NCI-H510A treated with DMSO at 0.1 percent for 48 hours (cell line): ENCODE results near the gene LSS.
"Not testable (repeated sequence)": the region's sequence is repeated elsewhere in the genome, so short reads cannot be mapped to it uniquely, and the experiment has no call there.

Experiments
- DNase-seq: peaks from one replicate; lab custom pipeline; 2025; lab: John Stamatoyannopoulos, UW

The LSS gene

DNA sequence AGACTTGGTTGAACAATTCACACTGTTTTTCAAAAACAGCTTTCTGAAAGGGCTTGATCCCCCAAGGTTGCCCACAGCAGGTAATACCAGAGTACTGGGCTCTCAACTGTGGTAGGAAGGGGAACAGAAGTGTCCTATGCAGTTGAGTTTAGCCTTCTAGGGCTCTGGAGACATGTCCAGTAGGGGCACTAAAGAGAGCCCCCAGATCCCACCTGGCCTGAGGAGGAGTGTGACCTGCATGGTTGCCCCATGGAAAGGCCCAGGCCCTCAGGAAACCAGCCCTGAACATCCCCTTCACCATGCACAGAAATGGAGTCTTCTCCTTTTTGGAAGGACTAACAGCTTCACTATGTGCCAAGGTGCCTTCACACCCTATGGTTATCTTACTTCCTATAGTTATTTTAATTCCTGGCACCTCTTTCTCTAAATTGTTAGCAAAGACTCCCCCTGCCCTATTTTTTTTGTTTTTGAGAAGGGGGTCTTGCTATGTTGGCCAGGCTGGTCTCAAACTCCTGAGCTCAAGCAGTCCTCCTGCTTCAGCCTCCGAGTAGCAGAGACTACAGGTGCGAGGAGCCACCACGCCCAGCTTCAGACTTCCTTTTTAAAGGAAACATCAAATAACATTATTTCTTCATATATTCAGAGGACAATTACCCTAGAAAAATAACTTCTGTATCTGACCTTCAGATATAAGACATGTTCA lies 16.8 kb upstream of the LSS start:
- no peak for DNase-seq

DNA sequence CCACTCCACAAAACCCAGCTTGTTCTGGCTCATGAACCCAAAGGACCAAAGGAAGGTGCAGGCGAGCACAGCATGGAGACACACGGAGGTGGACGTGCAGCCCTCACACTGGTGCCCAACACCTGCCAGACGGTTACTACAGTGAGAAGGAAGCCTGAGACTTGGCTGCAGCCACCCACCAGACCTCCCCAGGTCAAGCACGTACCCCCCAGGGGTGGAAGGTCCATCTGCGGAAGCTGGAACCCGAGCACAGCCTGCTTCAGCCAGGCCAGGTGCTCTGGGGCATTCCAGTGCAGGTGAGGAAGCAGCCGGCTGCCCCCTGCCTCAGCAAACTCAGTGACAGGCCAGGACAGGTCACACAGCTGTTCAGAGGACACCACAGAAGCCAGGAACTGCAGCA lies 16.0 kb upstream of the LSS start:
- no peak for DNase-seq

DNA sequence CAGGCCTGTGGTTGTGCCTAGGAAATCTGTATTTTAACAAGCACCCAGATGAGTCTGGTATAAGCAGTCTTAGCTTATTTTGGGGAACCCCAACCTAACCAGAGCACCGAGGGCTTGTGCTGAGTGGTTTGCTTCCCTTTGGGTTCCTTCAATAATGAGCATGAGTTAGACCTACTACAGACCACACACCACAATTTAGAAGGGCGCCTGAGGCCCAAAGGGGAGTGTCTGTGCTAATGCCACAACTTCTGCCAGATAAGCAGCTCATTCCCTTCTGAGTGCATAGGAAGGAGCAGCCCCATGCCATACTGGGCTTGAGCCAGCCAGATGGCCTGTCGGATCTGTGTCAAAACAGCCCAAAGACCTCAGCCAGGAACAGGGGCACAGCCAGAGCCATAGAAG lies 15.4 kb upstream of the LSS start:
- no peak for DNase-seq

DNA sequence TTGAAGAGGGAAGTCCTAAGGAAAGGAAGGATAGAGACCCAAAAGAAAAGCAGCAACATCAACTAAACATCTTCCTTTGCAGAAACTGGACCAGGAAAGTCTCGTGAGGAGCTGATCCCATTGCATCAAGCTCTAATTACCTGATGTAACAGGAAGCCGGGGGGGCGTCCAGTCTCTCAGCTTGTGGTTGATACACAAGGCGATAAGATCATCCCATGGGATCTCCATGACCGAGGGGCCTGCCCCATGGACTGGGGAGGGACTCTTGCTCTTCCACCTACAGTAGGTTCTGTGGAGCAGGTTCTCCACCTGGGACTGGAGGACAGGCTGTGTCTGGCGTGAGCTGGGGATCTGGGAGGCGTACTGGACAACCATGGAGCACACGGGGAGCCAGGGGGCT lies 14.8 kb upstream of the LSS start:
- no peak for DNase-seq

DNA sequence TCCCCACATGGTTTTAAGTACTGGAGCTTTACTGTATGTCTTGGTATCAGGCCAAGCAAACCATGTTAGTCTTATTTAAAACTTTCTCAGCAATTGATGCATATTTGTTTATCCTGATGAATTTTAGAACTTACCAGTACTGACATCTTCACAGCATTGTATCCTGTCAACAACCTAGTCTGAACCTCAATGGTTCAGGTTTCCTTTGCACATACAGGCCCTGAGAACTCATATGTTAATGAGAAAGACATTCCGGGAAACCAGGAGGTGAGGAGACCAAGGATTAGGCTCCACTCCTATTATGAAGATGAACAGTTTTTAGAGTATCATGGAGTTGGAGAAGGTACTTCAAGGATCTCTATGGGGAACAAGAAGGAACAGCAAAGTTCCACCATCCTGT lies 13.0 kb upstream of the LSS start:
- DNase-seq = not testable (repeated sequence)

DNA sequence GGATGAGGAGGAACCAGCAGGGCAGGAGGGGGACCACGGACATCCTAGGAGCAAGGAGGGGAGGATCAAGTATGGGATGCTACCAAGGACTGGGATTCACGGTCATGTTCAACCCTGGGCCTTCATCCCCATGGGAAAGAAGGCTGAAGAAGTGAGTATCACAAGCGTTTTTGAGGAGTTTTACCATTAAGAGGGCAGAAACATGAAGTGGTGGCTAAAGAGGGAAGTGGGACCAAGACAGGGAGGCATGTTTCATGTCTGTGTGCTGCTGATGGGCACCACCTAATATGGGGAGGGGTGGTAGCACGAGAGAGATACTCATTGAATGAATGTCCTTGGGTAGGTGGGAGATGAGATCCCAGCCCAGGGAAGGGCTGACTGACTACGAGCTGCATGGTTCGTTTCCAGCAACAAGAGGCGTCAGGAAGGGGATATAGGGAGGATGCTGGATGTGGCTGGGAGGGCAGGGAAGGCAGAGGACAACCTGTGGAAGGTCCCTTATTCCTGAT lies 11.3 kb upstream of the LSS start:
- DNase-seq = no peak

DNA sequence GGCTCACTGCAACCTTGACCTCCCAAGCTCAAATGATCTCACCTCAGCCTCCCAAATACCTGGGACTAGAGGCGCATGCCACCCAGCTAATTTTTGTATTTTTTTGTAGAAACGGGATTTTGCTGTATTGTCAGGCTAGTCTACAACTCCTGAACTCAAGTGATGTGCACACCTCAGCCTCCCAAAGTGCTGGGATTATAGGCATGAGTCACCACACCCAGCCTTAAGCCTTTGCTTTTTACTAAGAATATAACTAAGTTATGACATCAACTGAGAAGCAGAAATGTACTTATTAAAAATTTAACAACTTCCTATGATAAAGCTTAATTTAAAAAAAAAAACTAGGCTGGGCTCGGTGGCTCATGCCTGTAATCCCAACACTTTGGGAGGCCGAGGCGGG lies 8.9 kb upstream of the LSS start:
- no peak for DNase-seq

DNA sequence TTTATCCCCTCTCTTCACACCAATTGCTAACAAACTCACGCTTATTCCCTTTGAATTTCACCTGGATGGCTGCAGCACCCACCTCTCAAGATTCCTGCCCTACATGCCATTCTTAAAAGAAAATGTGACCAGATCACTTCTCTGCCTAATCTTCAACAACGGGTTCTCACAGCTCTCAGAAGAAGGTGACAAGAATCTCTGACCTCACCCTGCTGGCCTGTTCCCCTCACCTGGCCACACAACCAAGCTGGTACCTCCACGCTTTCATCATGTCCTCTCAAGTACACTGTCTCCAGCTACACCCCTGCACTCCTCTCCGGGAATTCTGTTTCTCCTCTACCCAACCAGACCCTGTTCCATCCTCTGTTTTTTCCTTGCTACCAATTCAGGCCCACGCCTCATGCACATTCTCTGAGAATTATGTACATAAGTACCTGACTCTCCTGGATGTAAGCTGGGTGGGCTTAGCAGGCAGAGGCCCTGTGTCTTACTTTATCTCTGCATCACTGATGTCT lies 5.9 kb upstream of the LSS start:
- DNase-seq = no peak

DNA sequence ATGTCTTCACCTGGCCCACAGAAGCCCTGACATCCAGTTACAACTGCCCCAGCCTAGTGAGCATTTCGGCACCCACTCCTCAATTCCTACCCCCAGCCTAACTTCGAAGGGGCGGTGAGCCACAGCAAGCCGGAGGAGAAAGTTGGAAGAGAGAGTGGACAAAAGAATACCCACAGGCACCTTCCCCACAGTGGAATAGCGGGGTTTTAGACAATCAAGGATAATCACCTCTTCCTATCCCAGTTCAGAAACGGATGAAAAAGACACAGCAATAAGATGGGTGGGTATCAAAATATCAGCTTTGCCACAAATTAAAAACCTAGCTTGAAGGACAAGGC lies 1.3 kb upstream of the LSS start:
- DNase-seq = no peak

DNA sequence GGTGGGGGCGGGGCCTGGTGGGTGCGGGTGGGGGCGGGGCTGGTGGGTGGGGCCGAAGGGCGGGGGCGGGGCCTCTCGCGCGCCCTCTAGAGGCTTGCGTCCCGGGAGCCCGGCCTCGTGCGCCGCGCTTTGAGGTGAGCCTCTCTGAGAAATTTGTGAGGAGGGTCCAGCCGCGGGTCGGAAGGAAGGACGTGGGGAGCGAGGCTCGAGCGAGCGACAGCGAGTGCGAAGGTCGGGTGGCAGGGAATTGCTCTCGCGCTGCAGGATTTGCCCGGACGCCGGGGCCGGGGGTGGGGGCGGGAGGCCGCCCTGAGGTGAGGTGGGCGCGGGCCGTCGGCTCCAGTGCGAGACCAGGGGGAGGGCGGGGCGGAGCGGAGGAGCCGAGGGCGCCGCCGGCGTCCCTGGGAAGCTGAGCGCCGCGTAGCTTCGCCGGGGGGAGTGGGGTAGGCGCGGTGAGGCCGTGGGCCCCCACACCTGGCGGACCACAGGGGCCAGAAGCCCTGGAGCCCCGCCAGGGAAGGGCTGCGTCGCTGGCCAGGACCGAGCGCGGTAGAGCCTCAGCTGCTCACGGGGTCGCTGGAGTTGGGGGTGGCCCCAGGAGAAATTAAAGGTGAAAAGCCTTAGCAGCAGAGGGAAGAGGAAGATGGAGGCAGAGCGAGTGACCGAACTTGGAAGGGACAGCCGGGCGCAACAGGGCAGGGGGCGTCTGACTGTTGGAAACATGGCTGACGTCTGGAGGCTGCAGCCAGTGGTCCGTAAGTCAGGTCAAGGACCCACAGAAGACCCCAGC lies 754 bp upstream of the LSS start:
- DNase-seq = peak; percentile 49

DNA sequence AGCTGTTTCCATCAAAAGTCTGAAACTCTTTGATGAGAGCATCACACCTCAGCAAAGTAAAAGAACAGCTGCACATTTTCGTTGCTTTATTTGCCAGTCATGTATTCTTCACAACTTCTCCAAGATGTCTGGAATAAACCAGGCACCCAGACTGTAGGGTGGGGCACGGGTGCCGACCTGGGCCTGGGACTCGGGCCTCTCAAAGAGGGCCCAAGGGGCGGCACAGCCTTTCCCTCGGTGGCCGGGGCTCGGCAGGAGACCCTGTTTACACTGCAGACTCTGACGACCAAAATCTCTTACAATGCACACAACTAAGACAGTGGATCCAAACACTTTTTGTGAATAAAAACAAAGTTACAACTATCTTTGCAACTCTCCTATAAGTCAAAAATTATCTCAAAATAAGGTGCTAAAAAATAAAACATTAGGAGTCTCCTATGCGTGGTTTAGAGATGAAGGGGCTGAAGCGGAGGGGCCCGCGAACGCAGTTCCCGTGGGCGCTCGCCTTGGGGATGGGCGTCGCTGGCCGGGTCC lies 696 bp downstream of the LSS start:
- no peak for DNase-seq

DNA sequence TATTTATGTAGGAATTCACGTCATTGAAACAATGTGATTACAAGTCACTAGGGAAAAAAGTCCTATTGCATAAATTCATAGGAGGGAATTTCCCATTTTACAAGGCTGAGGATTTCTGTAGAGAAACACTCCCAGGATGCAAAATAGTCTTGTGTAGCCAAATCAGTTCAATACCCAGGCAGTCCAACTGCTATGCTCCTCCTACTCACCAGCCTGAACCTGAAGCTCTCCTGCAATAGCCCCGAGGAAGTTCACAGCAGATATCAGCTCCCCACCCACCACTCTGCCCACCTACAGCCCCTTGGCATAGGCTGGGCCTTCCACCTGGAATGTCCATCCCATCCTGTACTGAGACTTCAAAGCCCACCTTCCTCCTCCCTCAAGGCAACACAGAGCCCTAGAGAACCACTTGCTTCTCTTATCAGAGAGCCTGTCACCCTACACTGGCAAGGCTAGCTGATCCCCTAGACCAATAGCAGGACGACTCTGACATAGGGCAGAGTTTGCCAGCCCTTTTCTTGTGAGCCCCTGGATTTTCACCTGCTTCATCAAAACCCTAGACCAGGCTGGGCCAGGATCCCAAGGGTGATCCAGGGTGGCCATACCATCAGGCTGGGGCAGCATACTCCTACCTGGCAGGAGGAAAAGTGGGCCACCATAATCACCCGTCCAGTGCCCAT lies 1.5 kb downstream of the LSS start:
- no peak for DNase-seq

DNA sequence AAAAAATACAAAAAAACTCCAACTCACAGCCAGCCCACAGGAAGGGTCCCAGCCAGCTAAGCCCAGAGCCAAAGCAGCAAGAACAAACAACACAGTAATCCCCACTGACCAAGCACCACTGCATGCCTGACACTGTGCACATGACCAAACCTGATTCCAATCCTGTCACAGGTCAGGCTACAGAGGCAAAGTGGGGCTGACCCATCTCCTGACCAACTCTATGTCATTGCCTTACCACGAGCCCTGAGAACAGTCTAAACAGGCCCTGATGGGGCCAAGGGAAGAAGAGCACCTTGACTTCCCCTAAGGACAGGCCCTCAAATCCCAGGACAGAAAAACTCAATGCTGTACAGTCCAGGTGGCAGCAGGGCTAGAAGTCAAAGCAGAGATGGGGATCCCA lies 2.4 kb downstream of the LSS start:
- no peak for DNase-seq

DNA sequence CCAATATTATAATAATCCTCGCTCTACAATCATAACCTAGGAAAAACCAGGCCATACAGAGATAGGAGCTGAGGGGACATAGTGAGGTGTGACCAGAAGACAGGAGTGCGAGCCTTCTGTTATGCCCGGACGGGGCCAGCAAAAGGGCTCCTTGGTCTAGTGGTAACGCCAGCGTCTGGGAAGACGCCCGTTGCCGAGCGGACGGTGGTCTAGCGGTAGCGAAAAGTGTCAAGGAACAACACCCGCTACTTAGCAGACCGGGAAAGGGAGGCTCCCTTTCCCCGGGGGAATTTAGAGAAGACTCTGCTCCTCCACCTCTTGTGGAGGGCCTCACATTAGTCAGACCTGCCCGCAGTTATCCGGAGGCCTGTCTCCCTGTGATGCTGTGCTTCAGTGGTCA lies 4.9 kb downstream of the LSS start:
- not testable (repeated sequence) for DNase-seq

DNA sequence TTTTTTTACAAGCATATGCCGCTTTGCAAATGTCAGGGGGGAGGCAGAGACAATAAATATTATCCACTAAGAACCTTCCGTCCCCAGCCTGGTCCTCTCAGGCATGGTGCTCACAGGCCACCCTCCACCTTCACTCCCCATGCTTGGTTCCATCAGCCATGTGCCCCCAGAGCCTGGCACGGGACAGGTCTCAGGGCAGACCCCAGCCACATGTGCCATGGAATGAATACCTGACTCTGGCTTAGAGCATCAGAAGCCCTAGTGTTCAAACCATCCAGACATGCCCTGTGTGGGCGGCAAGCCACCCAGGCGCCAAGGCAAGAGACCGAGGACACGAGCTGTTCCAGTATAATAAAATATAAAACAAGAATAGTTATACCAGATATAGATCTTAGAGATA lies 5.4 kb downstream of the LSS start:
- DNase-seq = no peak

DNA sequence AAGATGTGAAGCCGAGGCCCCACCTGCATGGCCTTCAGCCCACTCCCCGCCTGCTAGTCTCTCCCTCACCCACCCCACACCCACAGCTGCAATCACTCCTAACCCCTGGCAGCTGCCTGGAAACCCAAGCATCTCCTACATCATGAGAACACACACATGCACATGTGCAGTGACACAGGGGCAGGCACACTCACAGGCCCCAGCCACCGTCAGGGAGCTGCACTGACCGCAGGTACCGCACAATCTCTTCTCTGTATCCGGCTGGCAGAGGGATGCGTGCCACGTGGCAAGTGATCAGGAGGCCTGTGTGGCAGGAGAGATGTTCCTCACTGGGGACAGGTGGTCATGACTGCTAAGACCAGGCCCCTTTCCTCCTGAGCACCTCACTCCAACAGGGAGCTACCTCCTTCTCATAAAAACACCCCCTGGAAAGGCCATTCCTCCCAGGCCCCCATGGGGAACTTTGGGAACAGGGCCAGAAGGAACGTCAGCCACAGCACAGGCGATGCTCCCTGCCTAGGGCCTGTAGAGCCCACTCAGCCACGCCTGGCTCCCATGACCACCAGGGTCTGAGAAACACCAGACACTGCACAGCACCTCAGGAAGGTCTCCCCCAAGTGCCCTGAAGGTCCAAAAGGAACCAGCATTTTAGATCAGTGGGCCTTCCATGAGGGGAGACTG lies 6.0 kb downstream of the LSS start:
- DNase-seq = no peak

DNA sequence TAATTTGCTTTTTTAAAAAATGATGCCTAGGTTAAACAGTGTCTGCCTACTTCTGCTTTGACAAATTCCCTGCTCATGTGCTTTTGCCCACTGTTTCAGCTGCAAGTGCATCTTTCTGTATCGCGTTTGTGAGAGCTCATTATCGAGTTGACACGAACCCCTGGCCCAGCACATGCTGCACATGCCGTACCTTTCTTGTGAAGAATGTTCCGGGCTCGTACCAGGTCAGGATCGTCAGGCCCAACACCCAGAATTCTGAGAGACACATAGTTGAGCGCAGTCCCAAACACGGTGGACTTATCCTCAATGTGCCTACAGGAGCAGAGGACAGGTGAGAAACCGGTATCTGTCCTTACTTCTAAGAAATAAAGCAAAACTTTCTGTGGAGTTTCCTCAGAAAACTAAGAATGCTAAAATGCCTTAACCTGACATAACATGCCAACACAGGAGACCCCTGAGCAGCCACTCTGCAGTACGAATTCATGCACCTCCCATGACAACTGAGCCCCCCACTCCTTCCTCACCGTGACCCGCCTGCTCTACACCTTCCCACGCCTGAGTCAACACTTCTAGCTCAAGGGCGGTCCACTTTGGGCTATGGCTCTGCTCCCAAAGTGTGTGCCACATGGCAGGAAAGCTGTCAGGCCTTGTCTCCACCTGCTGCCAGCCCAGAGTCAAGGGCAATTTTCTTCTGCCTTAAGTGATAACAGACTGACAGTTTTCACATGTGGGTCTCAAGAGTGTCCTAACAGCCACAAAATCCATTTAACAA lies 6.7 kb downstream of the LSS start:
- no peak for DNase-seq

DNA sequence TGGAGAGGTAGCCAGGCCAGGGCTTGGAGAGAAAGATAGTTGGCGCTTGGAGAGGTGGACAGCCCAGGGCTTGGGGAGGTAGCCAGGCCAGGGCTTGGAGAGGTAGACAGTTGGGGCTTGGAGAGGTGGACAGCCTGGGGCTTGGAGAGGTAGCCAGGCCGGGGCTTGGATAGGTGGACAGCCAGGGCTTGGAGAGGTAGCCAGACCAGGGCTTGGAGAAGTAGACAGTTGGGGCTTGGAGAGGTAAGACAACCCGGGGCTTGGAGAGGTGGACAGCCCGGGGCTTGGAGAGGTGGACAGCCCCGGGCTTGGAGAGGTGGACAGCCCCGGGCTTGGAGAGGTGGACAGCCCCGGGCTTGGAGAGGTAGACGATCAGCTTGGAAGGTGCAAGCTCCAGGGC lies 7.7 kb downstream of the LSS start:
- DNase-seq = no peak

DNA sequence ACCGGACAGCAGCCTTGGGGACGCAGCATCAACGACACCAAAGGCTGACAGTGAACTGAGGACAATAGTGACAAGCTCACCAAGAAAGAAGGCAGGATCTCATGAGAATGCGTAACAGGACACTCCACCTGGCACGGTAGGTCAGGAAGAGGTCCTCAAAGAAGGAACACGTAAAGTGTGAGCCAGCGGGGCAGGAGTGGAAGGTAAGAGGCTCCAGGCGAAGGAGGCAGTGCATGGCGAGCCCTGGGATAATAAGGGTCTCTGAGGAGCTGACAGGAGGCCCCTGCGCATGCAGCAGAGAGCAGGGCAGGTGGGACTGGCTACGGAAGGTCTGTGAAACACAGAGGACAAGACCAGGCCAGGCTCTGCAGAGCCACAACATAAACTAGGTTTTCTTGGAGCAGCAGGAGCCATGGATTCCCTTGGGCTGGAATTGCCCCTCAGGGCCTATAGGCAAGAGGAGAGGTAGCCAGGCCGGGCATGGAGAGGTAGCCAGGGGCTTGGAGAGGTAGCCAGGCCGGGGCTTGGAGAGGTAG lies 8.2 kb downstream of the LSS start:
- DNase-seq = peak; percentile 38

DNA sequence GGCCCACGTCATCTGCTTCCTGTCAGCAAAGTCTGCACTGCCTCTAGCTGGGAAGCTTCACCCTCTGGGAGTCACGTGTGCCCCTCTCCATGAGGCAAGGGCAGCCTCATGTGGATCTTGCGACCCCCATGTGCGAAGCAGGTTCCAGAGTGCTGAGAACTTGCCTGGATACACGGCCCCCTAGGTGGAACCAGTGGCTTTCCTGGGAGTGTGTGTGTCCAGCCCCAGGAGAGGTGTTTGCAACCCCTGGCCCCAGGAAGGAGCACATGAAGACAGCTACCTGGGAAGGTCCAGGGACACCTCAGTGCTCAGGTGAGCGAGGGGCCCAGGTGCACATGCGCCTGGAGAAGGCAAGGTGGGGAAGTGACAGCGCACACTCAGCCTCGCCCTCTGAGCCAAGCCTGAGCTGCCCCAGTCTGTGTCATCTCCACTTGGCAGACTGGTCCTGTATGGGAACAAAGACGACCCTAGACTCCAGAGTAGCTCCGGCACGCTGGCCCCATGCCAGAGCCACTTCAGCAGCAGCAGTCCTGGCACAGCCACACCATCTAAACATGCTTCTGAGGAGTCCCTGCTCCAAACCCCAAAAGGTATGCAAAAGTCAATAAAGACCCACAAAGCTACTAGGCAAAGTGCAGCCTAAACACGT lies 8.9 kb downstream of the LSS start:
- peak; percentile 38 for DNase-seq
